NCI-H1417 (cell line): ENCODE data around the gene HMSD.

ENCODE experiments used
- DNase-seq, 3 experiments: peaks; one replicate each; lab custom pipeline; 2025; lab: John Stamatoyannopoulos, UW

The HMSD gene

DNA sequence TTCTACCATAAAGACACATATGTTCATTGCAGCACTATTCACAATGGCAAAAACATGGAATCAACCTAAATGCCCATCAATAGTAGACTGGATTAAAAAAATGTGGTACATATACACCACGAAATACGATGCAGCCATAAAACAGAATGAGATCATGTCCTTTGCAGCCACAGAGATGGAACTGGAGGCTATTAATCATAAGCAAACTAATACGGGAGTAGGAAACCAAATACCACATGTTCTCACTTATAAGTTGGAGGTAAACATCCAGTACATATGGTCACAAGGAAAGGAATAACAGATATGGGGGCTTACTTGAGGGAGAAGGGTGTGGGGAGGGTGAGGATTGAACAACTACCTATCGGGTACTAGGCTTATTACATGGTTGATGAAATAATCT is 7.7 kb downstream of the HMSD start:
- DNase-seq = no peak

DNA sequence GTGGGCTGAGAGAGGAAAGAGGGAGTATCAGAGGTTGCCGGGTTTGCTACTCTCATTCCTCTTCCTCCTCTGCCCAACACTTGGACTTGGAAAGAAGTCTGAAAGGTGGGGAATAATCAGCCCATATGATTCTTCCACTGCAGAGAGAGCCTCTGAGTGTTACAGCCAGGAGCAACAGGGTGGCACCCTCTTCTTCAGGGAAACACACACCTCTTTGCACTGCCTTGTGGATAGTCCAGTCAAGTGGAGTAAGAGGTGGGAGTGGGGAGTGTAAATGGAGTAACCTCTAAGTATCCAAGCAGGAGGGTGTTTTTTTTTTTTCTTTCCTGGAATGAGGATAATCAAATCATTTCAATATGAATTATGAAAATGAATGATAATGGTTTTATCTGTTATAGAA is 11.8 kb downstream of the HMSD start:
- DNase-seq = no peak

DNA sequence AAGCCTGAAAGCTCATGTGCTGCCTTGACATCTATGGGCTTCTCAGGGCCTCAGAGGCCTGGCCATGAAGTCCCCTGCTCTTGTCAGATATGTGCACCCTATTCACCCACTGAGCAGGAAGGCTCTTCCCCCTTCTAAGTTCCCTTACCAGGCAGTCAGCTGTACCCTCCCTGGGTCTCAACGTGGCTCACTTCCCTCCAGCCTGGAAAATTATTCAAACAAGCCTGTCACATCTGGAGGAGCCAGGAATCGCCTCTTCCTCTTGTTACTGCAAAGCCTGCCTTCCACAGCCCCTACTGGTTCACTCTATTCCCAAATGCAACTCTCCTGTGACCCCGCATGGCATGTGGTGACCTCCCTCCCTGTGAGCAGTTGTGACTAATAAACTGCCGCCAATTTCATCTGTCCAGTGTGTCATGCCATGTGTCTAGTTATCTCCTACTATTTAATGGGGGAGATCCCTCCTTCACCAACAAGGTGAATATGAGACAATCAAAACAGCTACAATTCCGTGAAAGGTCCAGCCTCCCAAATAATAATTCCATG is 12.4 kb downstream of the HMSD start:
- DNase-seq = no peak

DNA sequence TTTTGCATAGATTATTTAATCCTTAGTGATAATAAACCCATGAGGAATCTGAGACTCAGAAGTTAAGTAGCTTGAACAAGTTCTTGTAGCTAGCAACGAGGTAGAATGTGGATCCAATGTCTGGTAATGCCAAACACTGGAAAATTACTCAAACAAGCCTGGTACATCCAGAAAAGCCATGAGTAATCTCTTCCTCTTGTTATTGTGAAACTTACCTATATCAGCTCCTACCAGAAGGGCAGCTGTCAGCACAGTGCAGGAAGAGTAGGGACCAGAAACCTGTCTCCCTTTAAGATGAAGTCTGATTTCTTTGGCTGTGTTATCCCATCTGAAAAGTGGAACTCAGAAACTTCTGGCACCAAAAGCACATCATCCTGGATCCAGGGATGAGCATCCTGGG is 13.0 kb downstream of the HMSD start:
- DNase-seq = no peak

DNA sequence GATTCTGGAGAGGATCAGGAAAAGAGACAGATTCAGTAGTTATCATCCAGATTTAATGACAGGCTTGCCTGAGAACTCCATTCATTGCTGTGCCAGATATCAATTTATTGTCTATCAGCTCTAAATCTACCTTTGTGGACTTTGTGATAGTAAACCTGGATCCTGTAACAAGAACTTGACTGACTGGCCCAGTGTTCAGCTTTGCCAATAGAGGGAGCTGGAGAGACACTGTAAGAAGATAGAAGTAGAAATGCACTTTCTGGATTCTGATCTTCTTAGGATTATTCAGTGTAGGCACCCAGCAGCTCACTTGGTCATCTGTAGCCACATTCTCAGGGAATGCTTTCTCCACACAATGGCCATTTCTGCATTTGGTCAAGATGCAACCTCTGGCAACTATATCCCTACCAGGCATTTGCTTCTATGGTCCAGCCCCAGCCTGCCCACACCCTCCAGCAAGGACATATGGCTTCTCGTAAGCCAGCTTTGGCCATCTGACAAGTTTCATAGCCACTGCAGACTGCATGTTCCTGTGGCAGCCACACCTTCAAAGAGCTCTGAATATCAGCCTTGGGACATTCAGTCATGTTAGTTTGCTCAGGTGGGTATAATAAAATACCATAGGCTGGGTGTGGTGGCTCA is 14.6 kb downstream of the HMSD start:
- DNase-seq = peak; percentile 22 to 78 (median 46)

DNA sequence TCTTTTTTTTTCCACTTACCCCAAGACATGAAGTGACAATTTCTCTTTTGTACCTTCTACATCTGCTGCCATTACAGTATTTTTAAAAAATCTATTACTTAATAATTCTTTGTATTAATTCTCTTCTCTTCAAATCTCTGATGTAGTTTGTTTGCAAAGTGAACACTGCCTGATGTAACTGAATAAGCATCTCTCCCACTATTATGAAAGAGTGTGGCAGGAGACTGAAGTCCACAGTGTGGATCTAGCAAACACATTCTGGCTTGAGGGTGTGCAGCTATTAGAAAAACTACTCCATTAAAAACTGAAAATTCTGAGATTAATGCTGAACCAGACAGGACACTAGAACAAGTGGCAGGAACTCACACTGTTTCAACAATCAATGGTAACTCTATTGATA is 15.8 kb downstream of the HMSD start:
- no peak for DNase-seq

DNA sequence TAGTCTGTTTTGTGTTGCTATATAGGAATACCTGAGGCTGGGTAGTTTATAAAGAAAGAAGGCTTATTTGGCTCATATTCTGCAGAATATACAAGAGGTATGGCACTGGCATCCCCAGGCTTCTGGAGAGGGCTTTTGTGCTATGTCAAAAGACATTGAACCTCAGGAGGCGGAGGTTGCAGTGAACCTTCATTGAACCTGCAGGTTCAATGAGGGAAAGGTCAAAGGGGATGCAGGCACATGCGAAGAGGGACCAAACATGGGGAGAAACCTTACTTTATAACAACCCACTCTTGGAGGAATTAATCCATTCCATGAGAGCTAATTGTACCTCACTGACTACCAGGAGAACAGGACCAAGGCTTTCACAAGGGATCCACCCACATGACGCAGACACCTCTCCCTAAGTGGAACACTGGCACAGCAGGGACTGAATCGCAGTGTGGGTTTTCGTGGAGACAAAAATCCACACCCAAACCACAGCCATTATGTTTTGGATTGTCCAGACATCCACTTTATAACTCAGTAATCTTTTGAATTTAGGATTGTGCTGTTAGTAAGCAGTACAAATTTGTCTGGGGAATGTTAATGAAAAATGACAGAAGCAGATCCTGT is 16.7 kb downstream of the HMSD start:
- no peak for DNase-seq

DNA sequence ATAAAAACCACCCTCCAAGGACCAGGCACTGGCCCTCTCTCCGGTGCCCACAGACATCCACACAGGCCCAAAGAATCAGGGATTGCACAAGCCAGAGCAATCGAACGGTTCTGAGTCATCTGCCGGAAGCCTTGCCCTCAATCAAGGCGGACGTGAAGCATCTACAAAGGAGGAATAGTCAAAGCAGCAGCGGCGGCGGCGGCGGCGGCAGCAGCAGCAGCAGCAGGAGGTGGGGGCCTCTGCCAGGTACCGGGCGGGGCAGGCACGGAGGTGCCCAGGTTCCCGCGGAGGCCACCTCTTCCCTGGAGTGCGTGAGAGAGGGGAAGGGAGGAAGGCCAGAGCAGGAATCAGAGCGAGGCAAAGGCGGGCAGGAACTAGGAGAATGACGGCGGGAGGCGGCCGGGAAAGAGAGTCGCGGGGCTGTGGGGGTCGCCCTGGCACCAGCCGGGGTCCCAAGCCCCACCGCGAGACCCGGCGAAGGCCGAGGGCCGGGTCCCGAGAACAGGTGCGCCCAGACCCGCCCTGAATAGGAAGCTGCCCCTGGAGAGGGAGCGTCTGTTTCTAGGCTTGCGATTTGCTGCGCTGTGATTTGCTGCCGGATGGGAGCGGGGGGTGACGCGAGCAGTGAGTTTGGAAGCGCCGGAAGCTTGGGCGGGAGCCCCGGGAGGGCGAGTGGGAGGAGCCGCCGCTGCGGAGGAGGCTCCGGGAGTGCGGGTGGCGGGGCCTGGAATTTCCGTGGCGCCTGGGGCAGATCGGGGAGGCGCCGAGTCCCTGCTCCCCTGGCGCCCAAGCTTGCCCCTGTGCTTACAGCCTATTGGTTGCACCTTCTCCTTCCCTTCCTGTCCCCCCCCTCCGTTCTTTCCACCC is 21.1 kb downstream of the HMSD start, which contains the start of gene SERPINB8:
Gene SERPINB8 (plus strand): TSS at position 140 of the 867 bp plus-strand sequence. CDS start 8,228 bp downstream, outside the sequence.
- peak; percentile 73 to 100 (median 100) for DNase-seq

DNA sequence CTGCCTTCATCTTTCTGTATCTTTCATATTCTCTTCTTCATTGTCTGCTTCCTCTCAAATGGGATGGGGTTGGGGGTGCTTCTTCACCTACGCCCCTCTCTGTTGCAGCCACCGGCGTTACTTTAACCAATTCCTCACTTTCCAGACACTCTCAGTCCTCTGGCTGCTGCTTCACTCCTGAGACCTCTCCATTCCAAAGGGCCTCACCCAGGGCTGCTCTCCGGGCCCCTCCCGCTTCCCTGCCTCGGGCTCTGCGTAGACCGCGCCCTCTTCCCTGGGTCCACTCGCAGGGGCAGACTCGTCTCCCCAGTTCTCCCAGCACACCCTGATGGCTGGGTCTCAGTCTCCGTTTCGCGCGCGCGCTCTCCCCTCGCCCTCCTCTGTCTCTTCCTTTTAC is 21.7 kb downstream of the HMSD start:
- peak in 2 of 3 experiments; percentile 99 for DNase-seq

DNA sequence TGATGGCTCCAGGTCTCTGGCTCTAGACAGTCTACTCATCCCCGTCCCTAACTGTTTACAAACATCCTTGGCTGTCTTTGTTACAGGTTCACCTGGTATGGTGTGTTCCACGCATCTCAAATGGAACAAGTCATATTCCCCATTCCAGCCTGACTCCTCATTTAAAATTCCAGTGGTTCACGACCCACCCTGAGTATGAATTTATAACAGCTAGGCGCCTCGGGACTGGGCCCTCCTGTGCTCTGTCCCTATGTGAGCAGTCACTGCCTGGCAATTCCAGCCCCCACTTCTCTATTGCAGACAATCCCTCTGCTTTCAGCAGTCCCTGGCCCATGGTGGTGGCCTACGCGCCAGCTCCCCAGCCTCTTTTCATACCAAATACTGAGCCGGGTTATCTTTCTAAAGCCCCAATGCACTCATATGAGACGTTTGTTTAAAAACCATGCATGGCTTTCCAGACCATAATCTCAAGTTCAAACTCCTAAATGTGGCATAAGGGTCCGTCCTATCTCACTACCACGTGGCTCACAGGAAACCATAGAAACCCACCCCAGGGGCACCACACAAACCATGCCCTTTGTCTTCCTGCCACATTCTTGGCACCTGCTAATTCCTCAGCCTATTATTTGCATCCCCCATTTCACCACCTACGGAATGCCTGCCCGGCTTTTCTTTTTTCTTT is 22.4 kb downstream of the HMSD start:
- peak in 2 of 3 experiments; percentile 91 to 93 for DNase-seq

DNA sequence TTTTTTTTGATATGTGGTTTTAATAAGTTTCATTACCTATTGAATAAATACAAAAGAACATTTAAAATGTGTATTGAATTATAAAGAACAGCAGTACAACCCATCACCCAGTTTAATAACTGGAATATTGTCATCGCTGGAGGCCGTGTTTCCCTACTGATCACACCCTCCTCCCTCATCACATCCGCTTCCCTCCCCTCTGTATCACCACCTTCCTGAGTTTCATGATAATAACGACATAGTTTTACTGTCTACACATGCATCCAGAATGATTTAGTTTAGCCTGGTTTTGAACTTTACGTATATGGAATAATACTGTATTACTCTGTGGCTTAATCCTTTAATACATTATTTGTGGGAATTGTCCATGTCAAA is 22.9 kb downstream of the HMSD start:
- DNase-seq = peak in 1 of 3 experiments; percentile 44

DNA sequence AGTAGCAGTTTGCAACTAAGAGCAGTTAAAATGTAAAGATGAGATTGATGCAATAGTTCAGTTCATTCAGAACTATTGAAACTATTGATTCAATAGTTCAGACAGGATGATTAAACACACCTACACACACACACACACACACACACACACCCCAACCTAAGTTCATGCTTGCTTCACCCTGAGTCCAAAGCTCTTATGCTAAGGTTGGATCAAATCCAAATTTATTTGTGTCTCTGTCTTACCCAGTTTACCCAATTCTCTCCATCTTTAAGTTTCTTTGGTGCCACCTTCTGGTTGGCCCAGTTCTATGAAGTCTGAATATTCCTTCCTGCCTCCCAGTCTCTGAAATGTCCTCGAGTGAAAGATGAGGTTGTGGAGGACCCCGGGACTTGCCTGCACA is 25.9 kb downstream of the HMSD start:
- DNase-seq = peak in 2 of 3 experiments; percentile 44 to 66

DNA sequence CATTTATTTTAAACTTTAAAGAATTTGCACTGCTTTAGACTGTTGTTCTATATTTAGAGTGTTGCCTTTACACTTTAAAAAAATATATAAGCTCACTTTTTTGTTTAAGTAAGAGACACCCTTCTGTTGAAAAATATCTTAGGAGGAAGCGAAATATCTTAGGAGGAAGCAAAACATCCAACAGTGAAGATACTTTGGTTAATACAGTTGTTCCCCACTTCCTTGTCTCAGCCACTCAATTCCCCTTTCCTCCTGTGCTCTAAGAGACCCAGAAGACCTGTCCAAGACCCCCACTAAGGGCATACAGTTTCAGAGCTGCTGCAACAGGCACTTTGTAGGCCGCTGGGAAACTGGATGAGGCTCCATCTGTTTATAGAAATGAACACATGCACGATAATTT is 26.5 kb downstream of the HMSD start:
- DNase-seq = no peak

DNA sequence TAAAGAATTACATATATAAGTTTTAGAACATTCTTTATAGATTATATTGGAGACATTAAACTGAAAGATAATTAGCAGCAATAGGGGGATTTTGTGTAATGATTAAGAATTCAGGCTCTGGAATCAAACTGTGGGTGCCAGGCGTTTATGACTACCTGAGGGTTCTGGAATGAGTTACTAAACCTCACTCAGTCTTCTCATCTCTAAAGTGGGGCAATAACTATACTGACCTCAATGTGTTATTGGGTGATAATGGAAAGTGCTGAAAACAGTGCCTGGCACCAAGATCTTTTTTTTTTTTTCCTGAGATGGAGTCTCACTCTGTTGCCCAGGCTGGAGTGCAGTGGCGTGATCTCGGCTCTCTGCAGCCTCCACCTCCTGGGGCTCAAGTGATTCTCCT is 27.9 kb downstream of the HMSD start:
- DNase-seq = no peak

DNA sequence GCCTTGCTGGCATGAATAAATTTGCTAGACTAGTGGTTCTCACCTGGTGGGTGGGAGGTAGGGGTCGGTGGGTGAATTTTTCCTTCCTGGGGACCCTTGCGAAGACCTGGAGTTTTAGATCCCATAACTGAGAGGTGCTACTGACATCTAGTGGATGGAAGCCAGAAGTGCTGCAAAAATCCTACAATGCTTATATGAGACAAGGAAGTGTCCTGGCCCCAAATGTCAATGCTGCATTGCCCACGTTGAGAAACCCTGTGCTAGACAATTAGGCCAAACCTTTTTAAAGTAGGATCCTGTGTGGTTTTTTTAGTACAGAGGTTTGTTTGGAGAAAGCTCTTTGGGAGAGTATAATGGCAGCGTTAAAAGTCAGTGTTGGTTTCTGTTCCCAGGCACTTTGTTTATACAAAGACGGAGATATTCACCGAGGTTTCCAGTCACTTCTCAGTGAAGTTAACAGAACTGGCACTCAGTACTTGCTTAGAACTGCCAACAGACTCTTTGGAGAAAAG is 30.4 kb downstream of the HMSD start:
- DNase-seq = peak; percentile 49 to 89 (median 65)

DNA sequence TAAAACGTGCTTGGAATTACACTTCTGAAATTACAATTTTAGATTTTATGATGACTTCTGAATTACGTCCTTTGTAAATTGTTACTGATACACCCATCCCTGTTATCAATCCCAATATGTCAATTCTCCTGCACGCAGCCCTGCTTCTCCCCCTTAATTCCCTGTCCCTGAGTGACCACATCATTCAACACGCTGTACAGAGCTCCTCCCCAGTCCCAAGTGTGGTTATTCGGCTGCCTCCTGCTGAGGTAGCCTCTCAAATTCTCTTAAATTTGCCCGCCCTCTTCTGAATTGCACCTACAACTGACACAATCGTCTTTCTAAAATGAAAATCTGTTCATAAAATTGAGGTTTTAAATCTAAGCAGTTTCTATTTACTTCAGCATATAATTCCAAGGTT is 30.9 kb downstream of the HMSD start:
- no peak for DNase-seq

DNA sequence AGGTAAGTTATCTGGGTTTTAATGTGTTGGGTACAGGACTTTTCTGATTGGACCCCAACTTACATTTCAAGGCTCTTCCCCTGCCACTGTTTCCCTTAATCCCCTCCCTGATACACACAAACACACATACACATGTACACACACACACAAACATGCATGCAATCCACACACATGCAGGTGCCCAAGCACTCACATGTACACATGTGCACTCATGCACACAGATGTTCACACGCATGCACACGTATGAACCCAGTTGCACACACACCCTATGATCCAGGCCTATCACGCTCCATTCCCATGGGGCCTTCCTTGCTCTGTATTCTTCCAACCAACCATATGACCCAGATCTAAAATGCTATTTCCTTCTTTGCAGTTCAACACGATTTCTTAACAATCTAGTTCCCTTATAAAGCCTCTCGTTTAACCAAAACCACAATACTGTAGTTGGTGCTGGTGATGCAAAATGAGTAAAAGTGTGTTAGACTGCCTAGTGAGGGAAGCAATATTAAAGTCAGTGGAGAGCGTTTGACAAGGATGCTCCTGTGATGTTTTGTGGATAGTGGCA is 31.9 kb downstream of the HMSD start:
- no peak for DNase-seq

DNA sequence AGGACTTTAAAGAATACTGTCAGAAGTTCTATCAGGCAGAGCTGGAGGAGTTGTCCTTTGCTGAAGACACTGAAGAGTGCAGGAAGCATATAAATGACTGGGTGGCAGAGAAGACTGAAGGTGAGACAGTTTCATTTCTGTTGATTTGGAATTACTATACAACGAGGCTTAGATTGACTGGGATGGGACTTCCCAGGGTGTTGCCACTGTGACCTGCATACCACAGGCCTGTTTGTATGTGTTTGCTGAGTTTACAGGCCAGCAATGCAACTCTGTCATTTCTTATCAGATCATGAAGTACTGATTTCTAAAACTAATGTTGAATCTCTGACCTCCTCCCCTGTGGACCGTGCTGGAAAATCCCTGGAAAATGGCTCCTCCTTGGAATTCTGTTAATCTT is 32.6 kb downstream of the HMSD start:
- DNase-seq = no peak

DNA sequence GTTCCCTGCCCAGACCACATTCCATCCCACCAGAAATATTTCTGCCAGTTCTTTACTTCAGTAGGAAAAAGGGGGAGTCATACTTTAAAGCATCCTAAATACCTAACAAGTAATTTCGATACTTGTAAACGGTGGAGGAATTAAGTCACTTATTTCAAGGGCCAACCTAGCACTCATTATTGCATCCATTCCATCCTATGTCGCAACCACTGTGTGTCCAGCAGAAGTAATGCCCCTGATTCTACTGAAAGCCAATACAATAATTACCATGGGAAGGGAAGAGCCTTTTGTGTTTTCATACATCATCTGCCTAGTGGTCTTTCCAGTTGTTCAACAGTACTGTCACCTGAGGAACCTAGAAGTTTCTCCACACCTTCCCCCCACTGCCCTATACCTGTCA is 33.3 kb downstream of the HMSD start:
- DNase-seq = no peak

DNA sequence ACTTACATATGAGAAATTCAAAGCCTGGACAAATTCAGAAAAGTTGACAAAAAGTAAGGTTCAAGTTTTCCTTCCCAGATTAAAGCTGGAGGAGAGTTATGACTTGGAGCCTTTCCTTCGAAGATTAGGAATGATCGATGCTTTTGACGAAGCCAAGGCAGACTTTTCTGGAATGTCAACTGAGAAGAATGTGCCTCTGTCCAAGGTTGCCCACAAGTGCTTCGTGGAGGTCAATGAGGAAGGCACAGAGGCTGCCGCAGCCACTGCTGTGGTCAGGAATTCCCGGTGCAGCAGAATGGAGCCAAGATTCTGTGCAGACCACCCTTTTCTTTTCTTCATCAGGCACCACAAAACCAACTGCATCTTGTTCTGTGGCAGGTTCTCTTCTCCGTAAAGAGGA is 37.8 kb downstream of the HMSD start:
- no peak for DNase-seq

DNA sequence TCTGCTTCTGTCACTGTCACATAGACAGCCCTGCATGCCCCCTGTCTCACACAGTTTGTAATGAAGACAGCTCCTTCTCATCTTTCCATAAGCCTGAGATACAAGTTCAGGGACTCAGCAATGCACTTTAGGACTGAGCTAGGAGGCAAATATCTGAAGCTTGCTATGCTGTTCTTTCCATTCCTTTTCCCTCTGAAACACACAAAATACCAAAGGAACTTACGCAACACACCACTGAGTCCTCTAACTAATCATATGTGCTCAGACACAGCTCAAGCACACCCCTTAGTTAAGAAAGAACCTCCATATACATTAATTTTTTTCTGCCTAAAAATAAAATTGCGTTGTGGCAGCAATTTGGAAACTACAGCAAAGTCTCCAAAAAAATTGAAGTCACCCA is 38.6 kb downstream of the HMSD start:
- no peak for DNase-seq

DNA sequence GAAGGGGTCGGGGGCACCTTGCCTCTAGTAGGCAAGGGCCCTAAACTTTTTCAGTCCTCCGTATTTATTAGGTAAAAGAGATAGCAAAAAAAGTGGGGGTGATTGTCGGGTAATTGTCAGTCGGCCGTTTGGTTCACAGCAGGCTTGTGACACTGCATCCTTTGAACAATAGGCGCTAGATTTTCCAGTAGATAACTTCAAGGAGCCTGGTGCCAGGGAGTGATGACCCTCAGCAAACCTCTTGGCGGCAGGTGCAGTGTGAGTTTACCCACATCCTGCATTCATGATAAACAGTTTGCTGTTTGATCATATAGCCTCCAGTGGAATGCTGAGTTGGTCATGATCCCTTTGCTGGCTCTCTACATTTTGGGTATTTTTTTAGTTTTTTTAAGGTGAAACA is 43.6 kb downstream of the HMSD start:
- no peak for DNase-seq
